HG03432 (cell line): Measurements from ENCODE around the gene APMAP.
"Not testable (repeated sequence)": the region's sequence is repeated elsewhere in the genome, so short reads cannot be mapped to it uniquely, and the experiment has no call there.

ENCODE experiments used
- ATAC-seq: cut with Tn5 transposase; IDR thresholded peaks from one replicate; pipeline ENCODE4 v1.9.1; 2021; ENCODE audit warnings: mild to moderate bottlenecking, moderate library complexity; ENCODE audit not compliant: unreplicated experiment

APMAP gene

GRCh38 chr20:25008388-25009217, 16.1 kb upstream of the APMAP start:
- ATAC-seq, result no peak

DNA sequence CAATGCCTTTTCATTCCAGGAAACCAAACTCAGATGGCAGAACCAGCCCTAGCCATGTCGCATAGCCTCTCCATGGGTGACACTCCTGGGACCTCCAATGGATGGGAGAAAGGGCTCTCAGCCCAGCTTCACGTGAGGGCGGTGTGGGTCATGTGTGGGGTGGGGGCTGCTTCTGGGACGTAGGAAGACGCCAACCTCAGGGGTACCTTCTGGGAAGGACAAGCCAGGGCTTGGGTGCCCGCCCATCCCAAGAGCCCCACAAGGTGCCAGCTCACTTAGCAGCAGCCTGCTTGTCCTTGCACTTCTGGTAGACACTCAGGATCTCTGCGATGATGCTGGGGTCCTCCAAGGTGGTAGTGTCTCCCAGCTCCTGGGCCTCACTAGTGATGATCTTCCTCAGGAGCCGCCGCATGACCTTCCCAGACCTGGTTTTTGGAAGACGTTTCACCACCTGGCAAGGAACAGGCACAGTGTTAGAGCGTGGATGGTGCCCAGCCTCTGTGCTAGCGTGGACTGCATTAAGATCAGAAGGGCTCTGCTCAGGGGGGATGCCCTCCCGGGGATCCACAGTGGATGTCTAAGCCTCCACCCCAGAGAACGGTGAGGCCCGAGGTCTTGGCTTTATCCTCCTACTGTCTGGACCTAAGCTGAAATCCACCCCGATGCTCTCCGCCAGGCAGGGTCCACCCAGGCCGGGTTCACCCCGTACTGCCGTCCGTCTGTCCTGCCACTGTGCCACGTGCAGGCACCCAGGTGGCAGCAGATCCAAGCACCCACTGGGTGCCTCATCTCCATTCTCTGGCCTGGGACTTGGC, 15.1 kb upstream of the APMAP start:
- no peak for ATAC-seq

GRCh38 chr20:25006431-25007167, 14.0 kb upstream of the APMAP start:
- no peak for ATAC-seq

DNA sequence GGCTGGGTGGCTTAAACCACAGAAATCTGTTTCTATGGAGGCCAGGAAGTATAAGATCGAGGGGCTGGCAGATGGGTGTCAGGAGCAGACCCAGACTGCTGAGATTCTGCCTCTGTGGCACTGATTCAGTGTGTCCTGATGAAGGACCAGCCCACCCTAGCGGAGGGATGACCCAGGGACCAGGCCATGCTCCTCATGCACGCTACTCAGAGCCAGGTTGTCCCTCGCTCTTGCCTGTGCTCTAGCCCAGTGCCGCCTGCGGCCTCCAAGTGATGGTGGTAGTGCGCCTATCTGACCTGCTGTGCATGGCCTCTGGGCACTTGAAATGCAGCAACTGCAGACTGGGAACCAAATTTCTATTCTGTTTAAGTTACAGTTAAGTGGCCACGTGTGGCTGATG, 13.1 kb upstream of the APMAP start:
- ATAC-seq, result no peak

- ATAC-seq, result no peak
Observed at GRCh38 chr20:25005220-25005619, 12.7 kb upstream of the APMAP start.

DNA sequence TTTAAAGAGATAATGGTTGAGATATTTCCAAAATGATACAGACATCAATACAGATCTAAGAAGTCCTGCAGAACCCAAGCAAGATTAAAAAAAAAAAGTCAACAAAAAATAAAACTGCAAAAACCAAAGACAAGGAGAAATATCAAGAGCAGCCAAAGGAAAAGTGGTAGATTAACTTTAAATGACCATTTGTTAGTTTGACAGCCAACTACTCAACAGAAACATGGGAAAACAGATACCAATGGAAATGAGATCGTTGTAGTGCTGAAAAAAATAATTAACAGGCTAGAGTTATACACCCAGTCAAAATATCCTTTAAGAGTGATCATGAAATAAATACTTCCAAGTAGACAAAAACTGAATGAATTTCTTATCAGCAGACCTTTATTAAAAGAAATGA, 10.5 kb upstream of the APMAP start:
- no peak for ATAC-seq

DNA sequence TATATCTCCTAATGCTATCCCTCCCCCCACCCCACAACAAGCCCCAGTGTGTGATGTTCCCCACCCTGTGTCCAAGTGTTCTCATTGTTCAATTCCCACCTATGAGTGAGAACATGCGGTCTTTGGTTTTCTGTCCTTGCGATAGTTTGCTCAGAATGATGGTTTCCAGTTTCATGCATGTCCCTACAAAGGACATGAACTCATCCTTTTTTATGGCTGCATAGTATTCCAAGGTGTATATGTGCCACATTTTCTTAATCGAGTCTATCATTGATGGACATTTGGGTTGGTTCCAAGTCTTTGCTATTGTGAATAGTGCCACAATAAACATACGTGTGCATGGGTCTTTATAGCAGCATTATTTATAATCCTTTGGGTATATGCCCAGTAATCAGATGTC, 8.8 kb upstream of the APMAP start:
- ATAC-seq, result not testable (repeated sequence)

- no peak for ATAC-seq
Observed at GRCh38 chr20:25000268-25000801, 7.8 kb upstream of the APMAP start.

GRCh38 chr20:24999568-24999967, 7.0 kb upstream of the APMAP start:
- ATAC-seq, result no peak

- ATAC-seq, result no peak
Observed at GRCh38 chr20:24998631-24999445, 6.3 kb upstream of the APMAP start.

- no peak for ATAC-seq
Observed at GRCh38 chr20:24998121-24998520, 5.6 kb upstream of the APMAP start.

GRCh38 chr20:24996449-24997377, 4.2 kb upstream of the APMAP start:
- no peak for ATAC-seq

GRCh38 chr20:24995741-24996448, 3.3 kb upstream of the APMAP start:
- ATAC-seq, result no peak

- ATAC-seq, result peak; percentile 20
Observed at GRCh38 chr20:24994470-24995368, 2.2 kb upstream of the APMAP start.

DNA sequence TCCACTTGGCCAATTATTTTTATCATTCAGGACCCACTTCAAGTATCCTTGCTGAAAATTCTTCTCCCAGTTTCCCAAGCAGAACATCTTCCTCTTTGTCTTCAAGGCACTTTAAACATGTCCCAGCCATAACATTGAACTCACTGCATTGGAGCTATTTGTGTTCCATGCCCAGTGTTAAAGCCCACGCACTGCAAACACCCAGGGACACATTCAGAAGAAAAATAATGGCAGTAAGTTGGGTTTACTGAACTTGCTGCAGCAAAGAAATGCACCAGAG, 1.6 kb upstream of the APMAP start:
- no peak for ATAC-seq

DNA sequence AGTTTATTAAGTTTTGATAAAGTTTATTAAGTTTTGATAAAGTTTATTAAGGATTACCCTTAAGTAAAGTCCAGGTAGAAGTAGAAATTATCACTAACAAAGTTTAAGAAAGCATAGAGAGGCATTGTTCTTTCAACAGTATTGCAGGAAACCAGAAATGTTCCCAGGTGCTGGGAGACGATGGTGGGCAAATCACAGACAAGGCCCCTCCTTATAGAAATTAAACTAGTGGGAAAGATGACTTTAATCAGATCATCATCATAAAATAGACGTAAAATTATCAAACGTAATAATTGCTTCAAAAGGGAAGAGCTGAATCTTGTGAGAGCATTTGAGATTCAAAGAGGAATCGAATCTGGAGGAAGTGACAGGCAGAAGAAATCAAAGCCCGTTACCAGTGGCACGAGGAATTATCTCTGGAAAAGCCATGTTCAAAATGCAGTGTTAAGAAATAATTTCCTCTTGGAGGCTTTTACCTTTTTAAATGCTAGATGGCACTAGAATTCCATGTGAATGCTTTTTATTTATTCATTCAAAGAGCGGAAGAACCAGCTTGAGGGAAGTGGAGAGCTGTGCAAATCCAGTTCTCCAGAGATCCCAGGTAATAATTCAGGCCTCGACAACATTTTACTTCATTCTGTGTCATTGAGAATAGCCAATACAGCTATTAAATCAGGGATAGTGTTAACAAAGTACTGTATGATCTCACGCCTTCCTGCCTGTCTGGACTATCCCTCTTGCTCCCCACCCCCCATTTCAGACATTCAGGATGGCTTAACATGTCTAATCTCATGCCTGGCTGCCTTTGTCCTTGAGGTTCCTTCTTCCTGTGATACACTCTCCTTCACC, 1.0 kb upstream of the APMAP start:
- ATAC-seq, result no peak

- peak; percentile 31 for ATAC-seq
Observed at GRCh38 chr20:24991897-24992486, 559 bp downstream of the APMAP start.
